Neuronal stem cell (in vitro differentiated cells): Measurements from ENCODE around the gene FASTKD1.
"Not testable (repeated sequence)": the region's sequence is repeated elsewhere in the genome, so short reads cannot be mapped to it uniquely, and the experiment has no call there.

ENCODE experiments used
- DNase-seq: peaks from one replicate; pipeline ENCODE4 v3.0.0-alpha.2; 2013; ENCODE audit warnings: low spot score
- H2AFZ ChIP-seq: one replicate; pipeline ENCODE4 v1.6.1; 2013; ENCODE audit warnings: mild to moderate bottlenecking, low read length, inconsistent platforms
- H2AK5ac ChIP-seq: 2 replicates; pipeline ENCODE4 v1.6.1; 2013; ENCODE audit warnings: low read depth, mild to moderate bottlenecking, inconsistent platforms, low read length, moderate library complexity, mixed read lengths
- H2BK120ac ChIP-seq: 2 replicates; pipeline ENCODE4 v1.6.1; 2013; ENCODE audit warnings: low read depth, mild to moderate bottlenecking, inconsistent platforms, low read length, moderate library complexity, mixed read lengths
- H2BK12ac ChIP-seq: one replicate; pipeline ENCODE4 v1.6.1; 2013; ENCODE audit warnings: low read length, inconsistent platforms
- H2BK15ac ChIP-seq: 2 replicates; pipeline ENCODE4 v1.6.1; 2013; ENCODE audit warnings: mild to moderate bottlenecking, low read length, inconsistent platforms, mixed read lengths
- H2BK5ac ChIP-seq: one replicate; pipeline ENCODE4 v1.6.1; 2013; ENCODE audit warnings: inconsistent platforms, mild to moderate bottlenecking, low read length, moderate library complexity
- H3K14ac ChIP-seq: one replicate; pipeline ENCODE4 v1.6.1; 2013; ENCODE audit warnings: low read length, inconsistent platforms
- H3K18ac ChIP-seq: 2 replicates; pipeline ENCODE4 v1.6.1; 2013; ENCODE audit warnings: low read length, inconsistent platforms
- H3K23ac ChIP-seq: 2 replicates; pipeline ENCODE4 v1.6.1; 2013; ENCODE audit warnings: low read depth, mild to moderate bottlenecking, mixed read lengths, low read length, inconsistent platforms; ENCODE audit not compliant: poor library complexity
- H3K27ac ChIP-seq: replicated peaks from 3 replicates; pipeline ENCODE4 v1.5.1; 2013; ENCODE audit warnings: low read length, inconsistent platforms
- H3K27me3 ChIP-seq, 3 experiments: 2 replicates each; pipeline ENCODE4 v1.6.1; 2013; ENCODE audit warnings: low read length in 3 of 3, mild to moderate bottlenecking in 2 of 3, inconsistent platforms in 1 of 3, low read depth in 1 of 3, mixed read lengths in 1 of 3, moderate library complexity in 1 of 3; ENCODE audit not compliant: control insufficient read depth in 3 of 3, insufficient read depth in 3 of 3
- H3K36me3 ChIP-seq, 2 donors: replicated peaks in 1 of 2; 2 replicates each; pipeline ENCODE4 v1.6.1; 2013; ENCODE audit warnings: low read length in 2 of 2; ENCODE audit not compliant: control insufficient read depth in 2 of 2, insufficient read depth in 2 of 2
- H3K4ac ChIP-seq: 2 replicates; pipeline ENCODE4 v1.6.1; 2013; ENCODE audit warnings: inconsistent platforms, mild to moderate bottlenecking, low read length, moderate library complexity
- H3K4me1 ChIP-seq, 2 donors: 1 replicate in 1 of 2; 2 replicates in 1 of 2; pipeline ENCODE4 v1.6.1; 2013; ENCODE audit warnings: low read length in 2 of 2, low read depth in 1 of 2; ENCODE audit not compliant: control insufficient read depth in 2 of 2, insufficient read depth in 1 of 2
- H3K4me2 ChIP-seq: one replicate; pipeline ENCODE4 v1.6.1; 2013; ENCODE audit warnings: mild to moderate bottlenecking, low read length, inconsistent platforms; ENCODE audit not compliant: insufficient read depth, poor library complexity, severe bottlenecking
- H3K4me3 ChIP-seq, 2 donors: 2 replicates each; pipeline ENCODE4 v1.5.1; 2013; ENCODE audit warnings: low read length in 2 of 2, mild to moderate bottlenecking in 2 of 2, inconsistent platforms in 1 of 2, moderate library complexity in 1 of 2
- H3K79me1 ChIP-seq: one replicate; pipeline ENCODE4 v1.6.1; 2013; ENCODE audit warnings: low read depth, mild to moderate bottlenecking, inconsistent platforms, low read length, moderate library complexity
- H3K9ac ChIP-seq: one replicate; pipeline ENCODE4 v1.6.1; 2013; ENCODE audit warnings: mild to moderate bottlenecking, low read depth, low read length, inconsistent platforms; ENCODE audit not compliant: poor library complexity
- H3K9me3 ChIP-seq, 2 donors: replicated peaks in 1 of 2; 2 replicates each; pipeline versions ENCODE3 to v1.6.1; 2013; ENCODE audit warnings: low read length in 2 of 2, mild to moderate bottlenecking in 2 of 2, inconsistent platforms in 1 of 2, low read depth in 1 of 2, mixed read lengths in 1 of 2, moderate library complexity in 1 of 2; ENCODE audit not compliant: control insufficient read depth in 2 of 2, insufficient read depth in 1 of 2
- H4K8ac ChIP-seq: one replicate; pipeline ENCODE4 v1.6.1; 2013; ENCODE audit warnings: low read depth, mild to moderate bottlenecking, inconsistent platforms, low read length, moderate library complexity
- H4K91ac ChIP-seq: one replicate; pipeline ENCODE4 v1.6.1; 2013; ENCODE audit warnings: low read length, low read depth, mild to moderate bottlenecking, inconsistent platforms; ENCODE audit not compliant: poor library complexity
- WGBS, 2 donors: extraction: QIAGEN DNeasy Blood & Tissue Kit; methylation state at CpG; one replicate each; pipeline ENCODE4 v1.1.7; 2013; ENCODE audit warnings: missing lambda C conversion rate in 2 of 2, mixed read lengths in 1 of 2; ENCODE audit not compliant: insufficient read length in 2 of 2, insufficient replicate concordance in 1 of 2; ENCODE audit errors: extremely low coverage in 2 of 2; 5-methylcytosine and 5-hydroxymethylcytosine counted together

Gene FASTKD1

GRCh38 chr2:169565686-169566085 lies 8.0 kb downstream of the FASTKD1 start:
- no peak overlapping the region for H3K4me2 ChIP-seq
- no peaks in the 10 kb centered on the region for H3K9me3 ChIP-seq
- no peak for DNase-seq
- H2BK5ac ChIP-seq: no peak overlapping the region
- H2BK12ac ChIP-seq: no peak overlapping the region
- no peak overlapping the region for H3K27ac ChIP-seq
- no peak overlapping the region for H4K91ac ChIP-seq
- H3K9ac ChIP-seq: no peak overlapping the region
- no peak overlapping the region for H2AFZ ChIP-seq
- peaks cover 0 to 8% of the 10 kb centered on the region in 2 donors for H3K36me3 ChIP-seq
- no peak overlapping the region for H4K8ac ChIP-seq
- no peak overlapping the region for H3K4ac ChIP-seq
- no peak overlapping the region for H3K23ac ChIP-seq
- H2AK5ac ChIP-seq: no peak overlapping the region
- no peak overlapping the region for H3K14ac ChIP-seq
- no CpG with 5 or more reads among the region's 1 CpG for WGBS, 2 donors
- H3K79me1 ChIP-seq: no peaks in the 10 kb centered on the region
- no peak overlapping the region for H3K18ac ChIP-seq
- no peak overlapping the region for H2BK15ac ChIP-seq
- H2BK120ac ChIP-seq: no peak overlapping the region
- no peaks in the 10 kb centered on the region for H3K27me3 ChIP-seq
- H3K4me1 ChIP-seq: no peaks in the 10 kb centered on the region
- no peak overlapping the region for H3K4me3 ChIP-seq

GRCh38 chr2:169562519-169562918 lies 11.1 kb downstream of the FASTKD1 start:
- H3K9ac ChIP-seq: no peak overlapping the region
- H2AFZ ChIP-seq: no peak overlapping the region
- H4K91ac ChIP-seq: no peak overlapping the region
- H2BK120ac ChIP-seq: no peak overlapping the region
- no peak overlapping the region for H2BK15ac ChIP-seq
- H4K8ac ChIP-seq: no peak overlapping the region
- DNase-seq: no peak
- no peak overlapping the region for H3K23ac ChIP-seq
- no CpG with 5 or more reads among the region's 2 CpGs for WGBS, 2 donors
- H3K4ac ChIP-seq: no peak overlapping the region
- H3K36me3 ChIP-seq: peaks cover 0 to 17% of the 10 kb centered on the region in 2 donors
- no peak overlapping the region for H3K14ac ChIP-seq
- H3K79me1 ChIP-seq: no peaks in the 10 kb centered on the region
- no peak overlapping the region for H2AK5ac ChIP-seq
- H3K4me1 ChIP-seq: no peaks in the 10 kb centered on the region
- H2BK5ac ChIP-seq: no peak overlapping the region
- no peak overlapping the region for H2BK12ac ChIP-seq
- no peaks in the 10 kb centered on the region for H3K9me3 ChIP-seq
- H3K4me2 ChIP-seq: no peak overlapping the region
- H3K4me3 ChIP-seq: no peak overlapping the region
- H3K27me3 ChIP-seq: no peaks in the 10 kb centered on the region
- no peak overlapping the region for H3K18ac ChIP-seq
- no peak overlapping the region for H3K27ac ChIP-seq

GRCh38 chr2:169562084-169562483 lies 11.6 kb downstream of the FASTKD1 start:
- 100% methylated on average over 1 of the region's 5 CpGs; no CpG with 5 or more reads in 1 of the 2 donors for WGBS, 2 donors
- H2BK12ac ChIP-seq, H3K79me1 ChIP-seq, H4K8ac ChIP-seq, H3K23ac ChIP-seq, H3K4me2 ChIP-seq, H3K9ac ChIP-seq, H2AK5ac ChIP-seq, DNase-seq, H2BK15ac ChIP-seq, H4K91ac ChIP-seq, H3K18ac ChIP-seq, H3K4ac ChIP-seq, H2BK5ac ChIP-seq, H3K4me1 ChIP-seq, H2AFZ ChIP-seq, H2BK120ac ChIP-seq, H3K27ac ChIP-seq, H3K14ac ChIP-seq, H3K4me3 ChIP-seq, H3K27me3 ChIP-seq, H3K9me3 ChIP-seq: not testable (repeated sequence)
- H3K36me3 ChIP-seq: peaks cover 0 to 17% of the 10 kb centered on the region in 2 donors

- H3K4me1 ChIP-seq: no peaks in the 10 kb centered on the region
- H3K4ac ChIP-seq: no peak overlapping the region
- no peak overlapping the region for H2BK15ac ChIP-seq
- no peak overlapping the region for H2AK5ac ChIP-seq
- H2BK5ac ChIP-seq: no peak overlapping the region
- H3K27ac ChIP-seq: no peak overlapping the region
- no peak overlapping the region for H2AFZ ChIP-seq
- WGBS, 2 donors: no CpG with 5 or more reads among the region's 1 CpG
- H3K9ac ChIP-seq: no peak overlapping the region
- no peak overlapping the region for H2BK12ac ChIP-seq
- no peak for DNase-seq
- H4K8ac ChIP-seq: no peak overlapping the region
- H3K27me3 ChIP-seq: no peaks in the 10 kb centered on the region
- no peak overlapping the region for H3K14ac ChIP-seq
- H3K18ac ChIP-seq: no peak overlapping the region
- no peaks in the 10 kb centered on the region for H3K79me1 ChIP-seq
- H3K4me2 ChIP-seq: no peak overlapping the region
- H3K9me3 ChIP-seq: no peaks in the 10 kb centered on the region
- no peak overlapping the region for H3K23ac ChIP-seq
- H3K4me3 ChIP-seq: no peak overlapping the region
- no peak overlapping the region for H4K91ac ChIP-seq
- no peak overlapping the region for H2BK120ac ChIP-seq
- H3K36me3 ChIP-seq: peaks cover 0 to 19% of the 10 kb centered on the region in 2 donors
These were observed 12.3 kb downstream of the FASTKD1 start for GRCh38 chr2:169561364-169561763.
